ENCODE measurements around the gene ANO2.

DNA sequence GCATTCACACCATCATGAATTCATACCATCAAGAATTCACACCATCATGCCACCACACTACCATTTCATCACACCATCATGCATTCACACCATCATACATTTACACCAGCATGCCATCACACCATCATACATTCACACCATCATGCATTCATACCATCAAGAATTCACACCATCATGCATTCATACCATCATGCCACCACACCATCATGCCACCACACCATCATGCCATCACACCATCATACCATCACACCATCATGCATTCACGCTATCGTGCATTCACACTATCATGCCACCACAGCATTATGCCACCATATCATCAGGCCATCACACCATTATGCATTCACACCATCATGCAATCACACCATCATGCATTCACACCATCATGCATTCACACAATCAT lies 79.7 kb downstream of the ANO2 start:
- TF ChIP-seq, protein P1, sequence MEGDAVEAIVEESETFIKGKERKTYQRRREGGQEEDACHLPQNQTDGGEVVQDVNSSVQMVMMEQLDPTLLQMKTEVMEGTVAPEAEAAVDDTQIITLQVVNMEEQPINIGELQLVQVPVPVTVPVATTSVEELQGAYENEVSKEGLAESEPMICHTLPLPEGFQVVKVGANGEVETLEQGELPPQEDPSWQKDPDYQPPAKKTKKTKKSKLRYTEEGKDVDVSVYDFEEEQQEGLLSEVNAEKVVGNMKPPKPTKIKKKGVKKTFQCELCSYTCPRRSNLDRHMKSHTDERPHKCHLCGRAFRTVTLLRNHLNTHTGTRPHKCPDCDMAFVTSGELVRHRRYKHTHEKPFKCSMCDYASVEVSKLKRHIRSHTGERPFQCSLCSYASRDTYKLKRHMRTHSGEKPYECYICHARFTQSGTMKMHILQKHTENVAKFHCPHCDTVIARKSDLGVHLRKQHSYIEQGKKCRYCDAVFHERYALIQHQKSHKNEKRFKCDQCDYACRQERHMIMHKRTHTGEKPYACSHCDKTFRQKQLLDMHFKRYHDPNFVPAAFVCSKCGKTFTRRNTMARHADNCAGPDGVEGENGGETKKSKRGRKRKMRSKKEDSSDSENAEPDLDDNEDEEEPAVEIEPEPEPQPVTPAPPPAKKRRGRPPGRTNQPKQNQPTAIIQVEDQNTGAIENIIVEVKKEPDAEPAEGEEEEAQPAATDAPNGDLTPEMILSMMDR (IDR thresholded peaks at IDR 0.05) = no peak
- no peak for TF ChIP-seq POLR2A (IDR thresholded peaks at IDR 0.05)

Data from uterus (tissue), 2 donors.